Activated T-helper 2 cell treated with anti-CD3 and anti-CD28 coated beads, Interferon-gamma antibody, Interleukin-2, Interleukin-4, amounts not matched to agents 10 μg/mL and 5 μg/mL and 100 μg/mL, durations not matched to agents 14 hours and 24 hours and 36 hours (primary cell): Measurements from ENCODE around the gene STON2. TPM values are rescaled to one million over a fixed set of nuclear protein-coding genes. Genes with fewer than 3 reads are reported as not detected.

Experiments
- DNase-seq: peaks from one replicate; pipeline ENCODE4 v3.0.0; 2021; ENCODE audit warnings: low spot score
- H3K27ac Mint-ChIP-seq: one replicate; pipeline ENCODE4 v1.8.0; 2021; ENCODE audit warnings: mixed read lengths
- H3K27me3 Mint-ChIP-seq: one replicate; pipeline ENCODE4 v1.8.0; 2021; ENCODE audit warnings: low read depth, mixed read lengths
- H3K36me3 Mint-ChIP-seq: one replicate; pipeline ENCODE4 v1.8.0; 2021; ENCODE audit warnings: low read depth, mixed read lengths
- H3K4me1 Mint-ChIP-seq: one replicate; pipeline ENCODE4 v1.8.0; 2021; ENCODE audit warnings: low read depth, mixed read lengths
- H3K4me3 Mint-ChIP-seq: one replicate; pipeline ENCODE4 v1.8.0; 2021; ENCODE audit warnings: low read depth, mild to moderate bottlenecking, moderate library complexity, mixed read lengths
- H3K9me3 Mint-ChIP-seq: one replicate; pipeline ENCODE4 v1.8.0; 2021; ENCODE audit warnings: mixed read lengths
- intact Hi-C: fragments of 100-400 bp; cut with micrococcal nuclease; formaldehyde crosslinking; loops from one replicate; pipeline ENCODE4 v1.15.1; 2023
- total RNA-seq: library from RNA; stranded (reverse); gene quantifications from 2 replicates; pipeline ENCODE4 v1.2.3, GENCODE V29; 2022

Gene STON2
- total RNA-seq, 1 donor from 2014 or later, result not detected

- Mint-ChIP-seq H3K27ac (no peak overlapping the region), H3K4me1 (no peaks in the 10 kb centered on the region), H3K36me3 (no peaks in the 10 kb centered on the region), H3K4me3 (no peak overlapping the region), H3K9me3 (peaks cover 6% of the 10 kb centered on the region), H3K27me3 (peaks cover 4% of the 10 kb centered on the region)
- no peak for DNase-seq
- intact Hi-C loops, result no loop called here
Observed at GRCh38 chr14:81351205-81351604, 48.9 kb downstream of the STON2 start.

GRCh38 chr14:81350344-81351130 is 49.6 kb downstream of the STON2 start:
- H3K4me1 Mint-ChIP-seq, result no peaks in the 10 kb centered on the region
- no peak overlapping the region for H3K27ac Mint-ChIP-seq
- DNase-seq, result no peak
- H3K27me3 Mint-ChIP-seq, result peaks cover 6% of the 10 kb centered on the region
- peaks cover 6% of the 10 kb centered on the region for H3K9me3 Mint-ChIP-seq
- no peaks in the 10 kb centered on the region for H3K36me3 Mint-ChIP-seq
- H3K4me3 Mint-ChIP-seq, result no peak overlapping the region
- intact Hi-C loops, result no loop called here

GRCh38 chr14:81348061-81348460 is 52.1 kb downstream of the STON2 start:
- H3K9me3 Mint-ChIP-seq, result no peaks in the 10 kb centered on the region
- DNase-seq, result no peak
- intact Hi-C loops, result no loop called here
- H3K4me1 Mint-ChIP-seq, result no peaks in the 10 kb centered on the region
- H3K27ac Mint-ChIP-seq, result no peak overlapping the region
- H3K27me3 Mint-ChIP-seq, result peaks cover 9% of the 10 kb centered on the region
- H3K36me3 Mint-ChIP-seq, result no peaks in the 10 kb centered on the region
- H3K4me3 Mint-ChIP-seq, result no peak overlapping the region

- no peaks in the 10 kb centered on the region for H3K9me3 Mint-ChIP-seq
- DNase-seq, result no peak
- intact Hi-C loops, result no loop called here
- H3K27me3 Mint-ChIP-seq, result peaks cover 9% of the 10 kb centered on the region
- no peaks in the 10 kb centered on the region for H3K4me1 Mint-ChIP-seq
- H3K27ac Mint-ChIP-seq, result no peak overlapping the region
- H3K4me3 Mint-ChIP-seq, result no peak overlapping the region
- H3K36me3 Mint-ChIP-seq, result no peaks in the 10 kb centered on the region
Observed at GRCh38 chr14:81345781-81346180, 54.3 kb downstream of the STON2 start.

GRCh38 chr14:81344481-81345160 is 55.5 kb downstream of the STON2 start:
- Mint-ChIP-seq H3K9me3 (no peaks in the 10 kb centered on the region), H3K36me3 (no peaks in the 10 kb centered on the region), H3K27me3 (peaks cover 9% of the 10 kb centered on the region), H3K27ac (no peak overlapping the region), H3K4me1 (no peaks in the 10 kb centered on the region), H3K4me3 (no peak overlapping the region)
- intact Hi-C loops, result no loop called here
- no peak for DNase-seq

GRCh38 chr14:81343701-81344100 is 56.4 kb downstream of the STON2 start:
- Mint-ChIP-seq H3K4me3 (no peak overlapping the region), H3K27me3 (peaks cover 9% of the 10 kb centered on the region), H3K4me1 (no peaks in the 10 kb centered on the region), H3K9me3 (no peaks in the 10 kb centered on the region), H3K27ac (no peak overlapping the region), H3K36me3 (no peaks in the 10 kb centered on the region)
- intact Hi-C loops, result no loop called here
- no peak for DNase-seq

GRCh38 chr14:81342850-81343580 is 57.1 kb downstream of the STON2 start:
- no peak for DNase-seq
- no peak overlapping the region for H3K4me3 Mint-ChIP-seq
- H3K4me1 Mint-ChIP-seq, result no peaks in the 10 kb centered on the region
- intact Hi-C loops, result no loop called here
- H3K9me3 Mint-ChIP-seq, result no peaks in the 10 kb centered on the region
- H3K27me3 Mint-ChIP-seq, result peaks cover 8% of the 10 kb centered on the region
- H3K36me3 Mint-ChIP-seq, result no peaks in the 10 kb centered on the region
- H3K27ac Mint-ChIP-seq, result no peak overlapping the region

GRCh38 chr14:81341781-81342180 is 58.3 kb downstream of the STON2 start:
- H3K27ac Mint-ChIP-seq, result no peak overlapping the region
- intact Hi-C loops, result no loop called here
- H3K27me3 Mint-ChIP-seq, result peaks cover 5% of the 10 kb centered on the region
- H3K9me3 Mint-ChIP-seq, result no peaks in the 10 kb centered on the region
- H3K4me3 Mint-ChIP-seq, result no peak overlapping the region
- no peaks in the 10 kb centered on the region for H3K4me1 Mint-ChIP-seq
- no peaks in the 10 kb centered on the region for H3K36me3 Mint-ChIP-seq
- DNase-seq, result no peak

GRCh38 chr14:81341370-81341769 is 58.8 kb downstream of the STON2 start:
- H3K9me3 Mint-ChIP-seq, result no peaks in the 10 kb centered on the region
- no peaks in the 10 kb centered on the region for H3K36me3 Mint-ChIP-seq
- no peaks in the 10 kb centered on the region for H3K4me1 Mint-ChIP-seq
- H3K27me3 Mint-ChIP-seq, result peaks cover 5% of the 10 kb centered on the region
- no peak overlapping the region for H3K27ac Mint-ChIP-seq
- intact Hi-C loops, result no loop called here
- no peak overlapping the region for H3K4me3 Mint-ChIP-seq
- DNase-seq, result no peak

- DNase-seq, result no peak
- Mint-ChIP-seq H3K4me1 (no peaks in the 10 kb centered on the region), H3K9me3 (no peaks in the 10 kb centered on the region), H3K4me3 (no peak overlapping the region), H3K27ac (no peak overlapping the region), H3K27me3 (peaks cover 3% of the 10 kb centered on the region), H3K36me3 (no peaks in the 10 kb centered on the region)
- intact Hi-C loops, result no loop called here
Observed at GRCh38 chr14:81340201-81340600, 59.9 kb downstream of the STON2 start.

- Mint-ChIP-seq H3K4me1 (no peaks in the 10 kb centered on the region), H3K27me3 (peaks cover 4% of the 10 kb centered on the region), H3K27ac (no peak overlapping the region), H3K36me3 (no peaks in the 10 kb centered on the region), H3K4me3 (no peak overlapping the region), H3K9me3 (no peaks in the 10 kb centered on the region)
- intact Hi-C loops, result no loop called here
- DNase-seq, result no peak
Observed at GRCh38 chr14:81337073-81337472, 63.1 kb downstream of the STON2 start.

- Mint-ChIP-seq H3K36me3 (no peaks in the 10 kb centered on the region), H3K27me3 (peaks cover 4% of the 10 kb centered on the region), H3K4me1 (no peaks in the 10 kb centered on the region), H3K27ac (no peak overlapping the region), H3K4me3 (no peak overlapping the region), H3K9me3 (no peaks in the 10 kb centered on the region)
- no peak for DNase-seq
- intact Hi-C loops, result no loop called here
Observed at GRCh38 chr14:81336009-81336408, 64.1 kb downstream of the STON2 start.

- H3K27ac Mint-ChIP-seq, result no peak overlapping the region
Observed at GRCh38 chr14:81332725-81333124, 67.4 kb downstream of the STON2 start.

More at GRCh38 chr14:81332725-81333124, 67.4 kb downstream of the STON2 start:
- no peaks in the 10 kb centered on the region for H3K4me1 Mint-ChIP-seq
- no peak for DNase-seq
- H3K27me3 Mint-ChIP-seq, result peaks cover 4% of the 10 kb centered on the region
- intact Hi-C loops, result no loop called here
- no peaks in the 10 kb centered on the region for H3K36me3 Mint-ChIP-seq
- H3K9me3 Mint-ChIP-seq, result no peaks in the 10 kb centered on the region
- H3K4me3 Mint-ChIP-seq, result no peak overlapping the region
